GM18520 (cell line): ENCODE data around the gene TBC1D22B.
"Not testable (repeated sequence)": the region's sequence is repeated elsewhere in the genome, so short reads cannot be mapped to it uniquely, and the experiment has no call there.

Experiments
- ATAC-seq: cut with Tn5 transposase; IDR thresholded peaks from one replicate; pipeline ENCODE4 v1.9.1; 2021; ENCODE audit not compliant: unreplicated experiment

TBC1D22B gene

DNA sequence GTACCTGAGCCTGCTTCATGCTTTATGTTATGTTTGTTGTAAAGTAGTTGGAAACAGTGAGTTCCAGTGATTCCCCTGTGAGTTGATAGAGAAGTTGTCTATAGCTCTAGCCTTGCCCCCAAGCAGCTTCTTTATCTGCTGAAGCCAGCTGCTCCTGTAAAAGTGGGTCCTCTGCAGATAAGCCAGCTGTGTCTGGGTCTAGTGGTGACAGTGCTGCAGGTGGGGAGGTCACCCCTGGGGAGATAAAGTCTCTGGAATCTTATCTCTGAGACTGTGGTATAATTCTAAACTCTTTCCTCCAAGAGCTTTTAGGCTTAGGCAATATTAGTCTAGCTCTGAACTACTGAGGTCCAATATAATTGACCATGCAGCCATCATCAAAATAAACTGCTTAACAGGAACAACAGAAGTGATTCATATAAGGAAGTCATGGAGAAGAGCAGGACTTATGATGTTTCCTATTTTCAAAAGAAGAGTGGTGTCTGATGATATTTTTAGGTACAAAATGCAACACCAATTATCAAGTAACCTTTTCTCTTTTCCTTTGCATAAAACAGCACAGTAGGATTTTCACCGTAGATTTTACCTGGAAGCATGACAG, 44.6 kb downstream of the TBC1D22B start:
- no peak for ATAC-seq

DNA sequence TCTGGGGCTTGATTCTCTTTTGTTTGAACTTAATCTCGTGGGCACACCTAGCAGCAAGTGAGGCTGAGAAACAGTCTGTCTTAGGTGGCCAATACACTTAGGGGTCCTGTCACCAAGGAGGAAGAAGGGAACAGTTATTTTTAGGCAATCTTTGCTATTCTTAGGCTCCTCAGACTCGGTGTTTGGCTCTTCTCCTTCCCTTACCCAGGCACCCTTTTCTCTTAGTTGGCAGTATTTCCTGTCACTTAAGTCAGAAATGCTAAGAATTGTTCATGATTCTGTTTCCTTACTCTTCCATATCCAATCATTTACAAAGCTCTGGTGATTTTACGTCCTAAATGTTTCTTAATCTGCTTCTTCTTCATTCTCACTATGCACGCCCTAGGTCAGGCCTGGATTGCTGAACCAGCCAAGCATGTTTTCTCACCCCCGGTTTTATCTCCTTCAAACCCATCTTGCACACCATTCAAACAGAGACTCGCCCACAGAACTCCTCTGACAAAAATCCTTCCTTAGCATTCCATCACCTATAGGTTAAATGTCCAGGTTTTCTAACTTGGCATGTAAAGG, 45.6 kb downstream of the TBC1D22B start:
- no peak for ATAC-seq

DNA sequence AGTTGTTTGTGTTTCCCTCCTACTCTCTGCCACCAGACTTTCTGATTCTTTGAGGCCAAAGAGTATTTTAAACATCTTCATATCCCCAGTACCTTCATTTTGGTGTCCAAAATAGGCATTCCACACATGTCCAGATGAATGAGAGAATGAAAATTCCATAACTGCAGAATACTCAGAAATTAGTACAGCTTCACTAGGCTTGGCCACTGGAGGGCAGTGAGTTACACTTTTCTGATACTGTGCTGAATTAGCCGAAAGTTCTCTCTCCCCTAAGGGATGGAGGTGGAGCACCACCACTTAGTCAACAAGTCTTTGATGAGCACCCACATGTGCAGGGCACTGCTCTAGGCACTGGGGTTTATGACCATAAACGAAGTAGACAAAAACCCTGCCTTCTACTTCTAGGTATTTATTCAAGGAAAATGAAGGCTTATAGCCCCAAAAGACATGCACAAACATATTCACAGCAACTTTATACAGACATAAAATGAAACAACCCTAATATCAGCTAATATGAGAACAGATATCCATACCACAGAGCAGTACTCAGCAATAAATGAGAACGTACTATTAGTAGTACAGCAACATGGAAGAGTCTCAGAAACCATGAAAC, 46.4 kb downstream of the TBC1D22B start:
- ATAC-seq = no peak

DNA sequence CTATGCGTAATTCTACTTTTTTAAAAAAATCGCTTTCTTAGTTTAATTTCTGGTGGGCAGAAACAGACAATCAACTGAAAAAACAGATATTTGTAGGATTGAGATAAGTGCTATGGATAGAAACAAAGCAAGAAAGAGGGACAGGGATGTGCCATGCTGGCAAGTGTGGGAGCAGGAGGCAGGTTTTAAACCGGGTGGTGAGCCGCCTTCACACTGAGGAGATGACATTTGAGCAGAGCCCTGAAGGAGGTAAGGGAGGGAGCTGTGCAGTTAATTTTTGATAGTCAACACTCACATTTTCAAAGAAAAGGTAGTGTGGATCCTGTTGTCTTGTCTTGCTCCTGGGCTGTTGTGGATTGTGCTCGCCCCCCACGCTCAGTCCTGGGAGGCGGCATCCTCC, 47.2 kb downstream of the TBC1D22B start:
- no peak for ATAC-seq

DNA sequence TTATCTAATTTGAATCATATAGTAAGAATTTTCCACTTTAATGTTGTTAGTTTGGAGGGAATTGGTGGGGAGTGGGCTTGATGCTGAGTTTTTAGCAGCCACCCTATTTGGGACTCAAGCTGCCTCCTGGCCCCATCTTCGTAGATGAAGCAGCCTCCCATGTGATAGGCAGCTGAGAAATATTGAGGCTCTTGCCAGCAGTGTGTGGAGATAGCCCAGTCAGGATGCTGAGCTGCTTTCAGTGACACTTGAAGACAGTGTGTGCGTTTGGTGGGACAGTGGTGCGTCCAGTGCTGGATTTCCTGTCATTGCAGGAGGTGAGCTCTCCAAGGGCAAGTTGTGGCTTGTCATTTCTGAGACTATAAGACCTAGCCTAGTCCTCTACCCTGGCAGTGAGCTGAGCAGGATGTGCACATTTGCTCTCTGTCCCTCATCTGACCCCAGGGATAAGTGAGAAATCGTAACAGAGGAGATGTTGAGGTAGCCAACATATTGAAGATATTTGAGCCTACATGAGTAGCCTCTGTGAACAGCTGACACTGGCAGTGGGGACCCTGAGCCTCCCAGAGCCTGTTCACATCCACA, 48.4 kb downstream of the TBC1D22B start:
- no peak for ATAC-seq

DNA sequence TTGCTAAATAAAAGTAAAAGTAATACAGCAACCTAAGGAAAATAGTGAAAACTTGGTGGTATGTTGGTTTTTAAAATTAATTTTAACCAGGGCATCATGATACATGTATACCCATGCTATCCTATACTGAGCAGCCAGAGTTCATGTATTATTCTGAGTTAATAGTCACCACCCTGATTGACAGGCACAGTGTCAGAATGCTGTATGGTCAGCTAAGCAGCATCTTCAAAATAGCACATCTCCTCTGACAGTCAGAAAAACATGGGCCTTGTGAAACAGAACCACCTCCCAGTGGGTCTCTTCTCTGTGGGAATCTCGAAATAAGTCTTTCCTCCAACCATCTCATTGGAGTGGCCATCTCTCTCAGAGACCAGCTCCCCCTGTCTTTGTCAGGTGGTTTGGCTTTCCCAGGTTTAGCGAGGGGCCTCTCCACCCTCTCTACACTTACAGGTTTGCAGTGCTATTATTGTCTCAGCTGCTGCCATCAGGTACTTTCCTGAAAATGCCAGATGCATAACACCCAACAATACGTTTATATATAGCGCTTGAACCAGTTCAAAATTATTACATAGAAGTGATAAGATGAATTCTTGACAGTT, 49.2 kb downstream of the TBC1D22B start:
- ATAC-seq = no peak

DNA sequence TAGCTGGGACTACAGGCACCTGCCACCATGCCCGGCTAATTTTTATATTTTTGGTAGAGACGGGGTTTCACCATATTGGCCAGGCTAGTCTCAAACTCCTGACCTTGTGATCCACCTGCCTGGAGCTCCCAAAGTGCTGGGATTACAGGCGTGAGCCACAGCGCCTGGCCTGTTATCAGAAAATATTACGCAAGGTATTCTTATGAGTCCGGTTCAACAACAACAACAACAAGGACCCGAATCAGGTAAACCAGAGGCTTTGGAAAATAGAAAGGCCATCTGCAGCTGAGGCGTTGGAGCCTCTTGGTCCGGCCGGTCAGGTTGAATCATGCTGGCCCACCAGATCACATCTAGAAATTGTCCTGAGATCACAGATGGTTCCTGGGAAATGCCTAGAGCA, 49.9 kb downstream of the TBC1D22B start:
- not testable (repeated sequence) for ATAC-seq

DNA sequence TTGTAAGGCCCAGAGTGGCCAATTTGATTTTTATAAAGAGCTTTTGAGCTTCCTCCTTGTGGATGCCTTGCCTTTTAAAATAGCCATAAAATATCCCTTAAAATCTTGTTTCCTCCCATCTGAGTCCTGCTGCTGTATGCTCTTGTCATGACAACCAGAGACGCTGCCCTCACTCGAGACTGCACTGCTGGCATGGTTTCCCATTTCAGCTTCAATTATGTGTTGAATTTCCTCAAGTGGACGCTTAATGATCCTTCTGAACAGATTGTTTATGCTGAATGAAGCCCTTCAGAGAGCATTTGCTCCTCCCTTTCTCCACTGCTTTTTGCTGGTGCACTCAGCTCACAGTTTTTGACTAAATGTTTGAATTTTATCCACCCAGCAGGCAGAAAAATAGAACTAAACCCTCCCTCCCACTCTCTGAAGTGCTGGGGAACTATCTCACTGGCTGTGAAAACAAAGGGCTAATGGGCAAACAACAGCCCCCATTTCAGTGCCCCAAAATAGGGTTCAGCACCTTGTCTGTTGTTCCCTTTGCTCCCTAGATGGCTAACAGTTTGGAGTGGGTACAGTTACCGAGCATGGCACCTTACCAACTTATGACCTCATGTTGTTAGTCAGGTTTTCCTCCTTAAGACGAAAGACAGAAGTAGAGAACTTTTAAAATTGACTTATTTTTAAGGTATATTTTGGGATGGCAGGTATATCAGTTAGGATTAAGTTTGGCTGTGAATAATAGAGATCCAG, 50.7 kb downstream of the TBC1D22B start:
- no peak for ATAC-seq

DNA sequence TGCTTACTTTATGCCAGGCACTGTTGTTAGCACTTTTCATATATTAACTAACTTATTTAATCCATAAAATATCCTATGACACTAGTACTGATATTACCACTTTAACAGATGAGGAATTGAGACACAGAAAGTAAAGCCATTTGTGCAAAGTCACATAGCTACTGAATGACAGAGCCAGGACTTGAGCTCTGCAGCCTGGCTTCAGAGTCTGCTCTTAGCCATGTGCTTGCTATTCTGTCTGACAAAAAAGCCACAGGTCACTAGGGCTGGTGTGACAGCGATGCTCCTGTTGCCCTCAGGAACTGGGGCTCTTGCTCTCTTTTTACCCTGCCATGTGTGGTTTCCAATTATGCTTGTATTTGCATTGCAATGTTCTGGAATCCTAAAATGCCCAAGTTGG, 51.5 kb downstream of the TBC1D22B start:
- ATAC-seq = no peak

DNA sequence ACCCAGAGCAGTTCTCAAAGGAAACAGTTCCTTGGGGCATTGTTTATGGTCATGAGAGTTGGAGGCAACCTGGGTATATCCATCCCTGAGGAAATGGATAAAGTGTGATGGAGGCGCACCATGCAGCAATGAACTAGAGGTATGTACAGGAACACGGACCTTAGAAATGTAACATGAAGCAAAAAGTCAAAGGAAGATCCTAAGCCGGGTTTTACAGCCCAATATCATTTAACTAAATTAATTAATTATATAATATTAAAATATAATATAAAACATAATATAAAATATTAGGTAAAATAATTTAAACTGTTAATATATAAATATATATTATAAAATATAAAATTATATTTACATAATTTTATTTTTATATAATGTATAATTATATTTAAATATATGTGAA, 52.1 kb downstream of the TBC1D22B start:
- ATAC-seq = no peak

DNA sequence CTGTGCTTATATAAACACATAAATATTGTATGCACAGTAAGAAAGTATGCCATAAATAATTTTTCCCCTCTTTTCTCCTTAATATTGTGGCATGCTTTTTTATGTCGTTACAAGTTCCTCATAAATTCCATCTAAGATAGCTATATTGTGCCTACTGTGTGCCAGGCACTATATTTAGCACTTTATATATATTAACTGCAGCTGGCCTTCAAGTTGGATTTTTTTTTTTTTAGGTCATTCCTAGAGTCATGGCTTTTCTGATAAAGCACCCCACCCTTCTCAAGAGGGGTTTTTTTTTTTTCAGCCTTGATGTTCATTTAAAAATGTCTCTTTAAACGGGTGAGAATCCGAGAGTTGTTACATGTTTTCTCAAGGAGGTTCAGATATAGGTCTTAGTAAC, 53.4 kb downstream of the TBC1D22B start:
- ATAC-seq = no peak

DNA sequence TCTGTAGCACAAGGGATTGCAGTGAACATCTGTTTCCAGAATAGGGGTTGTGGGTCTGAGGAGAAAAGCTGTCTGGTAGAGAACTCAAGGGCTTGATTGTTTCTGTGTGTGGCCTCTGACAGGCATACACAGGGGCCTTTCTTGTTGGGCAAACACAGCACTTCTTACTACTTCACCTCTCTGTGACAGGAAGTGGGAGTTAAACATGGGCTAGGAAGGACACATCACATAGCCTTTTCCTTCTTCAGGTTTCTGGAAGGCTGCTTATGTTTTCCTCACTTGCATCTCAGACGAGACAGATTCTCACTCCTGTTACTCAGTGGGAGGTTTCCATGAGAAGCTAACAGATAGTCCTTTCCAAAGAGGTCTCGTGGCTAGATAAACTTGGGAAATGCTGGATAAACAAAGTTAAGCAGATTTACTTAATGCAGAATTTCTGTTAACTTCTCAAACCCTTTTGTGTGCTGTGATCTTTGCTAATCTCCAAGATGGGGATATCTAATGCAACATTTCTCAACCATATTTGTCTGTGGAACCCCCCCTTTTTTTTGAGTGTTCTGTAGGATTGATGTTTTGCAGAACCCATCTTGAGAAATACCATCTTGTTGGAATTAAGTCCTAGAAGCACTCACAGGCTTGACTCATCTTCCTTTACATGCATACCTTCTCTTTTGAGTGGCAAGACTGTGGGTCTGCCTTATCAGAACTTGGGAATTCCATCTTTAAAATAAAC, 54.3 kb downstream of the TBC1D22B start:
- no peak for ATAC-seq

DNA sequence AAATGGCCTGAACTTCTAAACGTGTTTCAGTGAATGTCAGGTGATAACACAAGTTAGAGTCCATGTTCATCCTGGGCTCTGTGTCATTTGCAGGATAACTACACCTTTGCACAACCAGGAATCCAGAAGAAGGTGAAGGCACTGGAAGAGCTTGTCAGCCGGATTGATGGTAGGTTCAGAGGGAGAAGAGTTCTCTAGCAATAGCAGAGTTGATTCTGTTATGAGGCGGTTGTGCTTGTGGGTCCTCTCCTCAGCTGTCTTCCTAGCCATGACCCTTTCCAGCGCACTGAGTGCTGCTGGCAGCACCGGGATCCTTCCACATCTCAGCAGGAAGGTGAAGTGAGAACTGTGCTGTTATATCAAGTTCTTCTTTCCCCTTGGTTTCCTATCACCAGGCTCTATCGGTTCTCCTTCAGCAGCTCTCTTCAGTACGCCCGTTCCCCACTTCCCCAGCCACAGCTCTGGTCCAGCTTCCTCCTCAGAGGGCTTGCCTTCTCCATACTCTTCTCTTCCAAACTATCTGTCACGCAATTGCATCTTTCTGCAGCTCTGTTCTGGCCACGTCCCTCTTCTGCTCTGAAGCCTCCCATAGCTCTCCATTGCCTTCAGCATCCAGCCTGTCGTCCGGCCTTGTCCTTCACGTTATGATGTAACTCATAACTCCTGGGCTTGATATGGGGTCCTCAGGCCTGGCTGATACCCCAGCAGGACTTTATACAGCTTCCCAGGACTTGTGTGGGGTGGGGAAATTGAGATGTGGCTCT, 56.3 kb downstream of the TBC1D22B start:
- no peak for ATAC-seq

DNA sequence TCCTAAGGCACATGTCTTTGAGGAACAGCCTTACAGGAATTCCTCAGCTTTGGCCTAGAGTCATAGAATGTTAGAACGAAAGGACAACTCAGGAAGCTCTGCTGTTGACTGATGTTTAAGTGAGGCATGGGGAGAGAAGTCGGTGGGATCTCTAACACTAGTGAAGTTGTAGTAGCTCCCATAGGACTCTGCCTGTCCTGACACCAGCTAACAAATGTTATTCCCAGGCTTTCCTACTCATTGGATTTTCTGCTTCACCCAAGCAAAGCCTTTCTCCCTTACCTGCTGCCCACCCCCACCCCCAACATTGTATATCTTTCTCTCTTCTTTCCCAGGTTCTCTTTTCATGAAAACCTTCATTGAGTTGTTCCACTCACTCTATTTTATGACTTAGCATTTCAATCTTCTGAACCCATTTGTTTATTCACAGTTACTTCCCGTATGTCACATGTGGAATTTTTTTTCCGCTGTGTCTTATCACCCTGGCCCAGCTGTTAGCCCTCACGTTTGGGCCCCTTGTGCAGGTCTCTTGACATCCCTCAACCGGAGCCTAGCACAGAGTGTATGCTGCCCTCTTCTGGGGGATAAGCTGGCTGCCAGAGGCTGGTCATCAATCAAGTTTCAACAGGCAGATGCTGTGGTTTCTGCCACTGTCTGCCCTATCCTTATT, 57.0 kb downstream of the TBC1D22B start:
- no peak for ATAC-seq

DNA sequence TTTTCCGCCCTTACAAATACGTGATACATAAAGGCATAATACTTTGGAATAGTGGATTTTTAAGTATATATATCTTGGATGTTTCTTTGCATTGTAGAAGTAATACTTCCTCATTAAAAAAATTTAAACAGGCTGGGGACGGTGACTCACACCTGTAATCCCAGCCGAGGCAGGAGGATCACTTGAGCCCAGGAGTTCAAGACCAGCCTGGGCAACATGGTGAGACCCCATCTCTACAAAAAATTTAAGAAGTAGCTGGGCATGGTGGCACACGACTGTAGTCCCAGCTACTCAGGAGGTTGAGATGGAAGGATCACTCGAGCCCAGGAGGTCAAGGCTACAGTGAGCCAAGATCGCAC, 57.6 kb downstream of the TBC1D22B start:
- no peak for ATAC-seq

DNA sequence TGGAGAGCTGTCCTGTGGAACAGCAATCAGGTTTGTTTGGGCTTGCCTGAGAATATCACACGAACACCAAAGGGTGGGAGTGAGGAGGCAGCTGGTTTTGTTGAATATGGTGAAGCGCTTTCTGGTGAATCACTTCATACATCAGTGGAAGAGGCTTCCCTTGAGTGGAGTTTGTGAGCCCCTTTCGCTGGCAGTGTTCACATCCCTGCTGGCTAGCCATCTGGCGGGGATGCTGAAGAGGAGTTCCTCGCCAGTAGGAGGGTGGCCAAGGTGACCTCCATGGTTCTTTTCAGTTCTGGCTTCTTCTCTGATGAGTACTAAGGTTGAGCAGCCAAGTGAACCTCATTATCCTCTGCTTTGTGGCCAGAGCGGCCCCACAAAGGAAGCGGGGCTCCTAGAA, 58.5 kb downstream of the TBC1D22B start:
- no peak for ATAC-seq

DNA sequence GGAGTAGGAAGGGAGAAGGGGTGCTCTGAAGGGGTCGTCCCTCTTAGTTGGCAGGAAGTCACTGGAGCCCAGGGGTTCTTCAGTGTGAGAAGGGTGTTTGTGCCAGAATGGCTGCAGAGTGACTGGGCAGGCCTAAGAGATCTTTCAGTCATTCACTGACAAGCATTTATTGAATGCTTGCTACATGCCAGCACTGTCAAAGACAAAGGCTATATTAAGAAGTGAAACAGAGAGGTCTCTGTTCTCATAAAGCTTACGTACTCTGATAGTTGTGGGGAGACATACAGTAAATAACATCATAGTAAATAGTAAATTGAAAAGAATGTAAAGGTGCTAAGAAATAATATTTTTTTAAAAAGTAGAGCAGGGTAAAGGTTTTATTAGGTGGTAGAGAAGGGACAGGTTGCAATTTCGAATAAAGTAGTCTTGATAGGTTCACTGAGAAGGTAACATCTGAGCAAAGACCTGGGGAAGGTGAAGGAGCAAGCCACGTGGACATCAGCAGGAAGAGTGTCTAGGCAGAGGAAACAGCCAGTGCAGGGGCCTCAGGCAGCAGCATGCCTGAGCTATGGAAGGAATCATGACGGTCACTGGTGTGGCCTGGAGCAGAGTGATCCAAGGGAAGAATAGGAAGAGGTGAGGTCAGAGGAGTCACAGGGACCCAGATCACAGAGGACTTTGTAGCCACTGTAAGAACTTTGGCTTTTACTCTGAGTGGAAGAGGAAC, 59.9 kb downstream of the TBC1D22B start:
- ATAC-seq = no peak

DNA sequence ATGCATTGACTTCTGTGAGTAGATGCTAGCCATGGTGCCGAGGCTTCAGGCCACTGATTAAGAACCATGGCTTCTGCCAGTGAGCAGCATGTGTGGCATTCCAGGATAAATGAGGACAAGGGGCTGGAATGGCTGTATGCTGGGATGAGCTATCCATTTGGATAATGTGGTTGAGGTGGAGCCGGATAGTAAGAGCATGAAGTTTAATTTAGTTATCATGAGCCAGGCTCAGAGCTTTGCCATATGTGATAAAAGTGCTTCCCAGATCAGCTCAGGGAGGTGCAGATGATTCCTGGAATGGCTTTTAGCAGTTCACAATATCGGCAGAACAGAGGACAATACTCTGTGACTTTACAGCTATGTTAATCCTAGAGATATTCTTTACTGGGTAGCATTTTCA, 61.6 kb downstream of the TBC1D22B start:
- ATAC-seq = no peak
